ENCODE measurements around the gene PHACTR3. TPM values are rescaled to one million over a fixed set of nuclear protein-coding genes. Genes with fewer than 3 reads are reported as not detected.

PHACTR3 gene
- polyA plus RNA-seq, 1 donor (not counting 4 experiments of a cell fraction or from before 2014, with no cell fraction given) = 2.6 TPM

- Histone ChIP-seq H3K9me3 (ENCODE audit: control insufficient read depth, low read depth, low read length) (no peaks in the 10 kb centered on the region), H3K36me3 (ENCODE audit: control insufficient read depth in 2 of 2, extremely low read depth in 1 of 2, insufficient read depth in 2 of 2, low read length in 2 of 2) (no peaks in the 10 kb centered on the region), H3K4me3 (ENCODE audit: control insufficient read depth in 2 of 3, extremely low read depth in 1 of 3, insufficient read depth in 2 of 3, low read depth in 1 of 3, low read length in 3 of 3) (no peak overlapping the region), H3K4me1 (ENCODE audit: control insufficient read depth, extremely low read depth, insufficient read depth, low read length) (no peaks in the 10 kb centered on the region), H3K27me3 (ENCODE audit: control insufficient read depth, extremely low read depth, insufficient read depth, low read length) (no peaks in the 10 kb centered on the region), H3K27ac (ENCODE audit: control insufficient read depth, insufficient read depth, low read length) (no peak overlapping the region), H2AFZ (ENCODE audit: control insufficient read depth, low read length) (no peak overlapping the region), H3K9ac (ENCODE audit: control insufficient read depth, extremely low read depth, insufficient read depth, low read length) (no peak overlapping the region), H3K79me2 (ENCODE audit: control insufficient read depth, insufficient read depth, low read length) (no peaks in the 10 kb centered on the region), H3K9me1 (ENCODE audit: control insufficient read depth, extremely low read depth, insufficient read depth, low read length) (no peaks in the 10 kb centered on the region), H3K4me2 (ENCODE audit: control insufficient read depth, extremely low read depth, insufficient read depth, low read depth, low read length) (no peak overlapping the region), H4K20me1 (ENCODE audit: control insufficient read depth, extremely low read depth, insufficient read depth, low read length) (peaks cover 2% of the 10 kb centered on the region)
- dilution Hi-C loops (cut with MboI; ENCODE audit: extremely low pct_ligation_motif_present, low sequenced_read_pairs) = no loop called here
- TF ChIP-seq CTCF (optimal IDR thresholded peaks at IDR 0.05 in 1 of 3, IDR thresholded peaks at IDR 0.05 in 1 of 3, conservative IDR thresholded peaks at IDR 0.05 in 1 of 3; ENCODE audit: extremely low read depth in 1 of 3, insufficient read depth in 2 of 3, low read length in 3 of 3) = no peak
- no peak for TF ChIP-seq EZH2 (IDR thresholded peaks at IDR 0.05; ENCODE audit: low read length)
- DNase-seq (ENCODE audit: low read depth, low spot score) (no peak), FAIRE-seq (no peak)
These were observed 129.0 kb downstream of the PHACTR3 start for GRCh38 chr20:59733351-59733750.

GRCh38 chr20:59735486-59735885, 131.1 kb downstream of the PHACTR3 start:
- Histone ChIP-seq H2AFZ (ENCODE audit: control insufficient read depth, low read length) (no peak overlapping the region), H3K4me3 (ENCODE audit: control insufficient read depth in 2 of 3, extremely low read depth in 1 of 3, insufficient read depth in 2 of 3, low read depth in 1 of 3, low read length in 3 of 3) (no peak overlapping the region), H3K9me3 (ENCODE audit: control insufficient read depth, low read depth, low read length) (no peaks in the 10 kb centered on the region), H3K79me2 (ENCODE audit: control insufficient read depth, insufficient read depth, low read length) (no peaks in the 10 kb centered on the region), H3K9ac (ENCODE audit: control insufficient read depth, extremely low read depth, insufficient read depth, low read length) (no peak overlapping the region), H4K20me1 (ENCODE audit: control insufficient read depth, extremely low read depth, insufficient read depth, low read length) (peaks cover 2% of the 10 kb centered on the region), H3K9me1 (ENCODE audit: control insufficient read depth, extremely low read depth, insufficient read depth, low read length) (no peaks in the 10 kb centered on the region), H3K27me3 (ENCODE audit: control insufficient read depth, extremely low read depth, insufficient read depth, low read length) (no peaks in the 10 kb centered on the region), H3K27ac (ENCODE audit: control insufficient read depth, insufficient read depth, low read length) (no peak overlapping the region), H3K4me1 (ENCODE audit: control insufficient read depth, extremely low read depth, insufficient read depth, low read length) (no peaks in the 10 kb centered on the region), H3K4me2 (ENCODE audit: control insufficient read depth, extremely low read depth, insufficient read depth, low read depth, low read length) (no peak overlapping the region), H3K36me3 (ENCODE audit: control insufficient read depth in 2 of 2, extremely low read depth in 1 of 2, insufficient read depth in 2 of 2, low read length in 2 of 2) (no peaks in the 10 kb centered on the region)
- dilution Hi-C loops (cut with MboI; ENCODE audit: extremely low pct_ligation_motif_present, low sequenced_read_pairs) = no loop called here
- FAIRE-seq (no peak), DNase-seq (ENCODE audit: low read depth, low spot score) (no peak)
- TF ChIP-seq CTCF (optimal IDR thresholded peaks at IDR 0.05 in 1 of 3, IDR thresholded peaks at IDR 0.05 in 1 of 3, conservative IDR thresholded peaks at IDR 0.05 in 1 of 3; ENCODE audit: extremely low read depth in 1 of 3, insufficient read depth in 2 of 3, low read length in 3 of 3) (no peak), EZH2 (IDR thresholded peaks at IDR 0.05; ENCODE audit: low read length) (no peak)
